MM.1S (cell line): ENCODE data around the gene ITIH4.

Experiments used
- EZH2 ChIP-seq: fragments of 300-600 bp; sonication (generic); optimal IDR thresholded peaks from 2 replicates; pipeline ENCODE3; 2017; ENCODE audit warnings: low read depth, mild to moderate bottlenecking, antibody characterized with exemption, low read length, mixed read lengths
- TF ChIP-seq, protein P1 (sequence below): fragments of 300-600 bp; sonication (generic); IDR thresholded peaks from 2 replicates; pipeline ENCODE4 v1.5.1; 2016; ENCODE audit warnings: antibody characterized with exemption, low read length, mixed read lengths

DNA sequence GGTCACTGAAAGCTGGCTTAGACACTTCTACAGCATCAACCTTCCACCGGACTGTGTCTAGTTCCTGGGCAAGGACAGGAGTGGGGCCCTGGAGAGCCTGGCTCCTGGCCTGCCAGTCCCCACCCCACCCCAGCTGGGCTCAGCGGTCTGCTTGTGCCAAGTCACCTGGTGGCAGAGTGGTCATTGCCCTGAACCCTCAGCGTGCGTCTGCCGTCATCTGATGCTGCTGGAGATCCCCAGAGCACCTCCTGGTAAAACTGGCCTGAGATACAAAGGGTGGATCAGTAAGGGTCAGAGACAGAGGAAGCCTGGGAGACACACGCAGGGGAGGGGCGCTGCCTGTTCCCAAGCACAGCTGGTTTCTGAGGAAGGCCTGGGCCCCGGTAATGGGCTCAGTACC lies 16.7 kb downstream of the ITIH4 start:
- TF ChIP-seq, protein P1, sequence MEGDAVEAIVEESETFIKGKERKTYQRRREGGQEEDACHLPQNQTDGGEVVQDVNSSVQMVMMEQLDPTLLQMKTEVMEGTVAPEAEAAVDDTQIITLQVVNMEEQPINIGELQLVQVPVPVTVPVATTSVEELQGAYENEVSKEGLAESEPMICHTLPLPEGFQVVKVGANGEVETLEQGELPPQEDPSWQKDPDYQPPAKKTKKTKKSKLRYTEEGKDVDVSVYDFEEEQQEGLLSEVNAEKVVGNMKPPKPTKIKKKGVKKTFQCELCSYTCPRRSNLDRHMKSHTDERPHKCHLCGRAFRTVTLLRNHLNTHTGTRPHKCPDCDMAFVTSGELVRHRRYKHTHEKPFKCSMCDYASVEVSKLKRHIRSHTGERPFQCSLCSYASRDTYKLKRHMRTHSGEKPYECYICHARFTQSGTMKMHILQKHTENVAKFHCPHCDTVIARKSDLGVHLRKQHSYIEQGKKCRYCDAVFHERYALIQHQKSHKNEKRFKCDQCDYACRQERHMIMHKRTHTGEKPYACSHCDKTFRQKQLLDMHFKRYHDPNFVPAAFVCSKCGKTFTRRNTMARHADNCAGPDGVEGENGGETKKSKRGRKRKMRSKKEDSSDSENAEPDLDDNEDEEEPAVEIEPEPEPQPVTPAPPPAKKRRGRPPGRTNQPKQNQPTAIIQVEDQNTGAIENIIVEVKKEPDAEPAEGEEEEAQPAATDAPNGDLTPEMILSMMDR: no peak
- no peak for TF ChIP-seq EZH2
